Hindlimb muscle (tissue), 1 donor: ENCODE data around the gene BAIAP2. TPM values are rescaled to one million over a fixed set of nuclear protein-coding genes. Genes with fewer than 3 reads are reported as not detected.

ENCODE experiments used
- DNase-seq: peaks from one replicate; pipeline ENCODE4 v3.0.0-alpha.2; 2013
- polyA plus RNA-seq: library from polyadenylated mRNA; unstranded; fragments of 120-200 nt; gene quantifications from one replicate; pipeline ENCODE4 v1.2.1, GENCODE V29; 2013; ENCODE audit not compliant: insufficient read length

BAIAP2 gene
- polyA plus RNA-seq, 1 donor: 18.9 TPM

- no peak for DNase-seq
Observed at GRCh38 chr17:81127526-81128177, 92.7 kb downstream of the BAIAP2 start.

DNA sequence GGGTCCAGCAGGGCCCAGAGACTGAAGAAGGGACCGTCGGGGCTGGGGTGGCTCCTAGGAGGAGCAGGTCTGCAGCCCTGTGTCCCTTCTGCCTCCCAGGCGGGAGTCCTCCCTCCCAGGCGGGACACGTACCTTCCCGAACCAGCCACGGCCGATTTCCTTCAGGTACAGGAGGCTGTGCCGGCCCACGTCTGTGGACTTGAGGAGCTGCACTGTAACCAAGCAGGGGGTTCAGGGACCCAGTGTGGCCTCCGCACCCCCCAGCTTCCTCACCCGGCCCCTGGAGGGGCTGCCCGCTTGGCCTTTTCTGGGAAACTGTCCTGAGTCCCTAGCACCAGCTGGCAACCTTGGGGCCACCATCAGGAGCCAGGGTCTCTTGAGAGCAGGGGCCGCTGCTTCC is 93.4 kb downstream of the BAIAP2 start:
- DNase-seq: no peak

GRCh38 chr17:81128774-81129173 is 93.8 kb downstream of the BAIAP2 start:
- no peak for DNase-seq

DNA sequence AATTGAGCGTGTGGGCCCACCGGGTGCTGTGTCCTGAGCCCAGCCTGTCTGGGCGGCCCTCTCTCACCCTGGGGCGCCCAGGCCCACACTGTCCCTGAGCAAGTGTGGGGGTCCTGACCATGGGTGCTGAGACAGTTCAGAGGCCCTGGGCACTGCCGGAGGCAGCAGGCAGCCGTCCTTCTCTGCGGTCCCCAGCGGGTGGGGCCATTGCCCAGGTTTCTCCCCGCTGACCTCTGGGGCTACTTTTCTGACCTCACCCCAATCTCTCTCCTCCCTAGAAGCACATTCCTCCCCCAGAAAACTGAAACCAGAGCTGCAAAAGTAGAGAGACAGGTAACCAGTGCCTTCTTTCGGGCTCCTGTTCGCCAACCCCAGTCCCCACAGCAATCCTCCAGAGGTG is 94.3 kb downstream of the BAIAP2 start:
- DNase-seq: no peak

GRCh38 chr17:81129711-81130367 is 94.9 kb downstream of the BAIAP2 start:
- DNase-seq: no peak

DNA sequence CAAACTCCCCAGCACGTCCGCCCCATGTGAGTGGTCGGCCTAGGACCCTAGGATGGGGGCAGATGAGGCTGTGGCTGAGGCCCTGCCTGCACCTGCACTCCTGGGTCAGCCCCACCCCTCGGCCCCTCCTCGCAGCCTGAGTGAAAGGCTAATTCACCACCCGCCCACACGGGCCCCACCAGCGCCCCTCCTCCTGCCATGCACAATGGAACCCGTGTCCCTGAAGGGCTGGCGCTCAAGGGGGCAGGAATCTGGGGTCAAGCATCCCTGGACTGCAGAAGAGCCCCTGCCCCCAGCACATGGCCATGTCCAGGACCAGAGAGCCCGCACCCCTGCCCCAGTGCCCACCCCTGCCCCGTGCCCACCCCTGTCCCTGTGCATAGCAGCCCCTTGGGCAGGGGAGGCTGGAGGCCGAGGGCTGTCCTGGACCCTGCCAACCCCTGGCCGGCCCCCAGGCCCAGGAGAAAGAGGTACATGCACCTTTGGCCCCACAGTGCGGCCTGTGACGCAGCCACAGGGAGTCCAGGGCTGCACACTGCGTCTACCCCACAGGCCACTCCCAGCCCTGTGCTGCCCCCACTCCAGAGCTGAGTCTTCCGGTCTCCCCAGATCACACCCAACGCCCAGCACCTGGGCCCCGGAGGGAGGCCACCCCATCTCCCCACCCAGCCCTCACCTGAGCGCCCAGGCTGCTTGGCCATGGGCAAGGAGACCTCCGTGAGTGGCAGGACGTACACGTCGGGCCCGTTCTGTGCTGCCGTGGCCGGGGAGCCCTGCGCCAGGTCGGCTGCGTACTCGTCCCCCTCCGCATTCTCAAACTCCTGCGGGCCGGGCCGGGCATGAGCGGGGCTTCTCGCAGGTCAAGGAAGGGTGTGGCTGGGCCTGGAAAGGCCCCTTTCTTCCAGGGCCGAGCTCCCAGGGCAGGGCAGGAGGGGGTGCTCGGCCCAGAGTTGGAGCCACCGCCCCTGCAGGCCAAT is 95.7 kb downstream of the BAIAP2 start:
- DNase-seq: no peak

DNA sequence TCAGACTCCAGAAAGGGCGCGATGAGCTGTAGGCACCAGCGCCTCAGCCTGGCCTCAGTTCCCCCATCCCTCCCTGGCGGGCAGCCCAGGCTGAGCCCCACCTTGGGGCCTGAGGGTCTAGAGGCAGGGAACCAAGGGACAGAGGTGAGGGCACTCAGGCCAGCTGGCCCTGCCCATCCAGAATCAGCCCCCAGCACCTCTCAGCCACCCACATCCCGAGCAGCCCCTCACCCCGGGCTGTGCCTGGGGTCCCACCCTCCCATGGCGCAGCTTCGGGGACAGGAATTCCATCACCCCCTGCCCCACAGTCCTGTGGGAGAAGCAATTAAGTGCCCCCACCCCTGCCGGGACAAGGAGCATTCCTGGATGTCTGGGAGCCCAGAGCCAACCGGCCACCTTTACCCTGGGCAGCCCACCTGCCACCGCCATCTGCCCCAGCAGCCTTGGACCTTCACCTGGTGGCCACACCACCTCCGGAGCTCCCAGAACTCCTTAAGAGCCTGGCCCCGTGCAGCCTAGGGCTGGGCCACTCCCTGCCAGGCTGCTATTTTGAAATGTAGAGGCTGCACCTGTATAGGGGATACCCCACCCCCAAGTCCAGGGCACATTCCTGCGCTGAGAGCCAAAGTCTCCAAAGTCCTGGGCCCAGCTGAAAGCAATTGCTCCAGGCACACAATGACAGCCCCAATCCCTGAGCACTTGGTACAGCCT is 96.7 kb downstream of the BAIAP2 start:
- no peak for DNase-seq

DNA sequence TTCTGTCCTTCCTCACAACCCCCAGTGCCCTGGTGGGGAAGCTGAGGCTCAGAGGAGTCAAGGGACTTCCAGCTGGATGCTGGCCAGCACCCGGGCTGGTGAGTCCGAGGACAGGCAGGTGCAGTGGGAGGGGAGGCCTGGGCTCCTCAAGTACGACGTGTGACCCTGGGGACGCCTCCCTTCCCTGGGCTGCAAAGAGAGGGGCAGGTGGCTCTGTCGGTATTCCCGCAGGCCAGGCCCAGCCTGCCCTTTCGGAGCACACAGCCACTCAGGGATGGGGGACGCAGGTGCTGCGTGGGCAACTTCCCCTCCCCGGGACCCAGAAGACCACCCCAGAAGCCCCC is 97.2 kb downstream of the BAIAP2 start:
- no peak for DNase-seq

GRCh38 chr17:81132770-81133723 is 98.1 kb downstream of the BAIAP2 start:
- no peak for DNase-seq

GRCh38 chr17:81134064-81134781 is 99.3 kb downstream of the BAIAP2 start:
- DNase-seq: no peak

- DNase-seq: no peak
Observed at GRCh38 chr17:81135505-81136278, 100.7 kb downstream of the BAIAP2 start.

DNA sequence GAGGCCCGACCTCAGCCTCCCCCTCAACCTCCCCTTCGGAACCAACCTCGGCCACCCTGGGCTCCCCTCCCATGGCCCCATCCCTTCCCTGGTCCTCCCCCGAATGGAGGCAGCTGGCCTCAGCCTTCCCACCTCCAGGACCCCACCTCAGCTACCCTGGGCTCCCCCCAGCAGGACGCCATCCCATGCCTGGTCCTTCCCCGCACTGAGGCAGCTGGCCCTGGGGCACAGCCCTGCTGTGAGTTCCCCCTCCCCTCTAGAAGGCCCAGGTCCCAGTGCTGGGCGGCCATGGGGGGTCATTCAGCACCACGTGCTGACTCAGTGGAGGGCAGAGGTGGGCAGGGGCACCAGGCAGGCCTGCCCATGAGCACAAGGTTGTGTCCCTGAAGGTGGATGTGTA is 101.4 kb downstream of the BAIAP2 start:
- no peak for DNase-seq

DNA sequence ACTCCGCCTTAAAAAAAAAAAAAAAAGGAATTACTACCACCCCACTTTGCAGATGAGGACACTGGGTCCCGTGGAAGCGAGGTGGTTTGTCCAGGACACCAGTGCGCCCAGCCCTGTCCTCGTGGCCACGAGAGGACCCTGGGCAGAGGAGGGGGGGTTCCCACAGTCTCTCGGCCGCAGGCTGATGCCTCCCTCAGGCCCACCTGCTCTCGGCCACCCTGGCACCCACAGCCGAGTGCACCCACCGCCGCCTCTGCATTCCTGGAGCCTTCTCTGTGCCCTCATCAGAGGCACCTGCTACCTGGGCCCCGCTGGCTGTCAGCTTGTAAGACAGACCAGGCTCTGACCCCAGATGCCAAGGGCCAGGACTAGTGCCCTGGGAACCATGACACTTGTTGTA is 102.3 kb downstream of the BAIAP2 start:
- no peak for DNase-seq

DNA sequence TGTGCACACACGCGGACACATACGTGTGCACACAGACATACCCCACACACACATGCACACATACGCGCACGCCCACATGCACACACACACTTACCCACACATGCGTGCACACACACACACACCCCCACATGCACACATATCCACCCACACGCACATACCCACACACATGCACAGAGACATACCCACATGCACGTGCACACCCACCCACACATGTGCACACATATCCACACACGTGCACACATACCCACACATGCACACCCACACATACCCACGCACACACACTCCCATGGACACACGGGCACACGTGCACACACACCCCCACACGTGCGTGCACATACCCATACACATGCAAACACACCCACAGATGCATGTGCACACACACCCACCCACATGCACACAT is 103.1 kb downstream of the BAIAP2 start:
- DNase-seq: no peak

- DNase-seq: no peak
Observed at GRCh38 chr17:81138500-81138899, 103.5 kb downstream of the BAIAP2 start.

GRCh38 chr17:81139428-81139827 is 104.5 kb downstream of the BAIAP2 start:
- DNase-seq: no peak

- no peak for DNase-seq
Observed at GRCh38 chr17:81140018-81140417, 105.1 kb downstream of the BAIAP2 start.

DNA sequence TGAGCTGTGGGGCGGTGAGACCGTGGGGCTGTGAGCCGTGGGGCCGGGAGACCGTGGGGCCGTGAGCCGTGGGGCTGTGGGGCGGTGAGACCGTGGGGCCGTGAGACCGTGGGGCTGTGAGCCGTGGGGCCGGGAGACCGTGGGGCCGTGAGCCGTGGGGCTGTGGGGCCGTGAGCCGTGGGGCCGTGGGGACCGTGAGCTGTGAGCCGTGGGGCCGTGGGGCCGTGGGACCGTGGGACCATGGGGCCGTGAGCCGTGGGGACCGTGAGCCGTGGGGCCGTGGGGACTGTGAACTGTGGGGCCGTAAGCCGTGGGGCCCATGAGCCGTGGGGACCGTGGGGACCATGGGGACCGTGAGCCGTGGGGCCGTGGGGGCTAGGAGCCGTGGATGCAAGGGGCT is 105.7 kb downstream of the BAIAP2 start:
- no peak for DNase-seq

DNA sequence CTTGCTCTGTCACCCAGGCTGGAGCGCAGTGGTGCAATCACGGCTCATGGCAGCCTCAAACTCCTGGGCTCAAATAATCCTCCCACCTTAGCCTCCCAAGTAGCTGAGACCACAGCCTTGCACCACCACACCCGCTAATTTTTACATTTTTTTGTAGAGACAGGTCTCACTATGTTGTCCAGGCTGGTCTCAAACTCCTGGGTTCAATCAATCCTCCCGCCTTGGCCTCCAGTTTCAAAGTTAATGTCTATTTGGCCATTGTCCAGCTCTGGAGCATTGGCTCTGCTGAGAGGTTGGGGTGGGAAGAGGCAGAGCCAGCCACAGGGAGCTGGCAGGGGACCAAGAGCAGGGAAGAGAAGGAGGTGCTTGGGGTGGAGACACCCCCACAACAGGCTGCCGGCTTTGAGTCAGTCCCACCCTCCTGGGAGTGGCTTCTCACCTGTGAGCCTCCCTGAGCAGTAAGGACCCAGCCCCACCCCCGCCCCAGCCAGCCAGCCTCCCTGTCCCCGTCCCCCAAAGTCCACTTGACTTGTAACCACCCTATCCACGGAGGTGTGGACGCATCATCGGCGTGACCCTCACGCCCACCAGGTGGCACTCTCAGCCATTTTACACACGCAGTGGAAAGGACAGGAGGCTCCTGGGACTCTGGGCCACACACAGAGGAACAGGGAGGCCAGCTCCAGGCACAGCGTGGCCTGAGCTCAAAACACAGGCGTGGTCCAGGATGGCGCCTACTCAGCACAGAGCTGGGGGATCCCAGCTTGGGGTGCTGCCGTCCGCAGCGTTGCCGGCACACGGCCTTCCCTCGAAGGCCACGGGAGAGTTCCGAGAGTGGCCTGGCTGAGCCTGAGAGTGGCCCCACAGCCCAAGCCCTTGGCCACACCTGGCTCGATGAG is 107.6 kb downstream of the BAIAP2 start:
- peak; percentile 86 for DNase-seq
